ENCODE results near the gene POLR3K.
A peak's percentile ranks its signal among the peaks of the same experiment; 100 is the strongest.

POLR3K gene

DNA sequence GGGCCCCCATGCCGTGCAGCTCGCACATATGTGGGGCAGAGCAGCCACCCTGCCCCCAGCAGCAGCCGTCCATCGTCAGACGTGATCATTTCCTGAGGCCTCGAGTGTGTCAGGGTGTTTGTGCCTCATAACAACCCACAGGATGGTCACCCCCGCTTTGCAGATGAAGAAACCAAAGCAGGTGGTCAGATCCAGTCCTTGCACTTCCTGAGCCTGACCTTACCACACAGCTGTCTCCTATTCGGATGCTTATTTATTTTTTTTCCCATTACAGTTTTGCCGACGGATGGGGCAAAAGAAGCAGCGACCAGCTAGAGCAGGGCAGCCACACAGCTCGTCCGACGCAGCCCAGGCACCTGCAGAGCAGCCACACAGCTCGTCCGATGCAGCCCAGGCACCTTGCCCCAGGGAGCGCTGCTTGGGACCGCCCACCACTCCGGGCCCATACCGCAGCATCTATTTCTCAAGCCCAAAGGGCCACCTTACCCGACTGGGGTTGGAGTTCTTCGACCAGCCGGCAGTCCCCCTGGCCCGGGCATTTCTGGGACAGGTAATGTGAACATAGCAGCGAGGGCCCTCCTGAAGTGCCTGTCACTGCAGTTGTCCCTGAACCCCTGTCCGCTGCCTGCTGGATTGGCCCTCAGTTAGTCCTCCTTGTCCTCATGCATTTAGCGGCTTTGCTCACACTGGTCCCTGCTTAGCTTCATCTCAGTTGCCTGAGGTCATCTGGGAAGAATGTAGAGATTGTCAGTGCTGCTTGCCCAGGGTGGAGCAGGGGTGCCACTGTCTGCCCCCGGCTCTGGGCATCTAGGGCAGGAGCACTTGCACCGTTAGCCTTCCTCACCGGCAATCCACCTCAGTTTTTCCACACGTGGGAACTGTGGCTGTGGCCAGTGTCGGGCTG, 26.0 kb upstream of the POLR3K start:
- DNase-seq (ENCODE audit: low read depth in 2 of 3, low spot score in 1 of 3), result no peak

DNA sequence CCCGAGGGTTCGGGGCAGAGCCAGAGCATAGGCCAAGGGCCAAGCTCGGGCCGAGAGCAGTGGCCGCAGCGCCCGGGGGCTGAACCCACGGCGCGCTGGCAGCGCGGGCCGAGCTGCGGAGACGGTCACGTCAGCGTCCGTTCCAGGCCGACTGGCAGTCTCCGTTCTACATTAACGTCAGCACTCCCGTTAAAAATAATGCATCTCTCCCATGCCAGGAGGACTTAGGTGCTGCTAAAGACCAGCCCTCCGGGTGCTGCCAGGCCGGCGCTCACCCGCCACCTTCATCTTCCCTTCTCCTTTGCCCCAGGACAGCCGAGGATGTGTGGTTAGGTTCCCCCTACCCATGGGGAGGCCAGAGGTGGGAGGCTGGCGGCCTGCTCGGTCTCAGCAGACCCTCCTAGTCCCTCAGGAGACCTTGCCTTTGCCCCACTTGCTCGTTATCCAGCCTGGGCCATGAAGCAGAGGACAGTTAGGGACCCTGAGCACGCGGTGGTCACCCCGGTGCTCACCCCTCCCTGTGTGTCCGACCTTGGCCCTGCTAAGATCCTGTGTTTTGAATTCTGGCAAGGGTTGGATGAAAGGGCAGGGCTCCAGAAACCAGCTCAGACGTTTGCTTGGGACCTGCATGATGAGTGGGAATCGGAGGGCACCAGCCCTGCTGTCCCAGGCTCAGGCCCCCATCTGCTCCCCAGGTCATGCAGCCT, 25.2 kb upstream of the POLR3K start:
- DNase-seq (ENCODE audit: low read depth in 2 of 3, low spot score in 1 of 3), result no peak

DNA sequence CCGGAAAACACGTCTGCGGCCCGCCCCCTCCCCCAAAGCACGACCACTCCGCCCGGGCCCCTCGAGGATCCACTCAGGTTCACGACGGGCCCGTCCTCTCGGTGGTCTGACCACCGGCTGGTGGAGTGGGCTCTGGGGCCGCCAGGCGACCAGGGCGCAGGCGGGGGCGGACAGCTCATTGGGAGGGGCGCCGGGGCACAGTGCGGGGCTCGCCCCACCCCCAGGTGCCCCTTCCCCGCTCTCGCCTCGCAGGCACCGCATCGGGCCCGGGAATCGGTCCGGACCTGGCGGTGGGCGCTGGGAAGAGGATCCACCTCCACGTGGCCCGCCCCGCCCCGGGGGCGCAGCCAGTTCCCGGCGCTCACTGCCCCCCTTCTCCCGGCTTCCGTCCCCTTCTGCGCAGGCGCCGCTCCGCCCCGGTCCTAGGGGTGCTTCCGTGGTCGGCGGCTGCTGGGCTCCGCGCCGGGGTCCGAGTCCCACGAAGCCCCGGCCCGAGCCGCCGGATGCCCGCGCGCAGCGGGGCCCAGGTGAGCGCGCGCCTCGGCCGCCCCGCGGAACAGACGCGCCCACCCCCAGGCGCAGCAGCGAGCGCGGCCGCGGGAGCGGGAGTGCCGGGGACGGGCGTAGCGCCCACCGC, 24.5 kb upstream of the POLR3K start, which contains the start of gene MPG:
TSS of gene MPG (plus strand) at position 419 of the 637 bp plus-strand sequence. CDS start at position 504, 85 bp downstream.
- peak; percentile 62 to 78 (median 68) for DNase-seq (ENCODE audit: low read depth in 2 of 3, low spot score in 1 of 3)

DNA sequence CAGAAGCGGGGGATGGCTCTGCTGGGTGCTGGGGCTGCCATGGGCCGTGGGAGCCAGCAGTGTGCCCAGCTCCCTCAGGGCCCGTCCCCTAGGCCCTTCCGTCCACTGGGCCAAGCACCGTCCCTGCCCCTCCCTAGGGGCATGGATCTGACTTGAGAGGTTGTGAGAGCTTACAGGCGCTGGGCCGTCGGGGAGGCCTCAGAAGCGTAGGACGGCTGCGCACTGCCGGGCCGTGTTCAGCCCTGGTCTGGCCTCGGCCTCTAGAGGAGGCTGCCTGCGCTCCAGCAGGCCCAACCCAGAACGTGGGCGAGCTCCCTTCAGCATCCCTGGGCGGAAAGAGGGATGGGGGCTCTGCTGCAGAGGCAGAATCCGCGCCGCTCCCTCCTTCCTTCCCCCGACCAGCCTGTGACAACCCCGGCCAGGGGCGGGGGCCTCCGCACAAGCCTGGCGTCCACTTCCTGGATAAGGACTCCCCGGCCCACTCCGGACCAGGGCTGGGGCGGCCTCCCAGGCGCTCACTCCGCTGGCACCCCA, 23.9 kb upstream of the POLR3K start:
- DNase-seq (ENCODE audit: low read depth in 2 of 3, low spot score in 1 of 3), result peak in 2 of 3 donors; percentile 28 to 35

DNA sequence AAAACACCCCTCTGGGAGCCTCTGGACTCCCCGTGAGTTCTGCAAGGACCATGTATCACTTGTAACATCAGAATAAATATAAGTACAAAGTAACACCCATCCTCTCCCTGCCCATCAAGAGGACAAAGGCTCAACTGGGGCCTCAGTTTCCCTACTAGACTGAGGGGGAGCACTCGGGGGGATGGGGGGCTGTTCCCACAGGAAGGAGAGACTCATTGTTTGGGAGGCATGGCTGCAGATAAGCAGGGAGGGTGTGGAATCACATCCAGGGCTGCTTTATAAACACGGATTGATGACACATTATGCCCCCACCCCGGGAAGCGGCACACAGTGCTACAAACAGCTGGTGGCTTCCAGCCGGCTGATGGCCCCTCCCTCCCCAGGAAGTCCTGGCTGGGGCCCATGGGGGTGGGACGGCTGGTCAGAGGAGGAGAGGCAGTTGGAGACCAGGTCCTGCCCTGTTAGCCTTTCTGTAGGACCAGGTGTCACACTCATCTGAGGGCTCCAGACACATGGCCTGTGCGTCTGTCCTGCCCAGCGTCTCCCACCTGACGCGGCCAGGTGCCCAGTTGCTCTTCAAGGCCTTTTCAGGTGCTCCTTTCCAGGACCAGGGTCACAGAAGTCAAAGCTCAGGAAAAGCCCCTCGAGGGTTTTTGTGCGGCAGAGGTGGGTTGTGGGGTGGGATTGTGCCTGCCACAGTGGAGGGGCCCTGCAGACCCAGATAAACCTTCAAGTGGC, 23.3 kb upstream of the POLR3K start:
- DNase-seq (ENCODE audit: low read depth in 2 of 3, low spot score in 1 of 3), result no peak

DNA sequence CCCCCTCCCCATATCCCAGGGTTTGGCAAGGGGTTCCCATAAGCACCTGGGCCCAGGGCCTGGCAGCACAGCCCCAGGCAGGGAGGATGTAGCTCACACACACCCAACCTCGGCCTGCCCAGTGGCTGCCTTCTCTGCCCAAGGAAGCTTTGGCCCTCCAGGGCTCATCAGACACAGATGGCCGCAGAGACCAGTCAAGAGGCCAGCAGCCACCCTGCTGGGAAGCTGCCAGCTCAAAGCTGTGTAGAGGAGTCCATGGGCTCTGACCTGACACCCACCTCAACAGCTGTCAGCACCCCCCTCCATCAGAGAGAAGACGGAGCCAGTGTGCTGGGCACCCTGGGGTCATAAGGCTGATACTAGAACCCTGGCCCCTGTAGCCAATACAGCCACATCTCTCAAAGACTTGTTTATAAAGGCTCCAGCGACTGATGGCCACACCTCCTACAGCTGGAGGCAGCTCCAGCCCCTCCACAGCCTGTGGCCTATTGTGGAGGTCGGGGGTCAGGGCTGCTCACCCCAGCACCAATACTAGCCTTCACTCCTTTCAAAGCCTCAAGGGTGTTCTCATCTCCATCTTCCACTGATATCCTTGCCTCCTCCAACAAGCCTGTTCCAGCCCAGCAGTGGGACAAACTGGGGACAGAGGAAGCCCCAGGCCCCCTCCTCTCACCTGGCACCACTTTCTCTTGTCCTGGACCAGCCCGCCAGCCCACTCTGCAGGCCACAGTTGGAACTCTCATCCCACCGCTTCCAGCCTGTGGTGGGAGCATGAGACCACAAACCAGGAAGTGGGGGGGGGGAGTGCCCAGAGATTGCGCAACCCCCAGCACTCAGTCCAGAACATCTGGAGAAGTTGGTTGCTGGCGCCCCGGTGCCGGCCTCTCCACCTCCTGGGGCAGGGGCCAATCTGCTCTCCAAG, 22.4 kb upstream of the POLR3K start:
- DNase-seq (ENCODE audit: low read depth in 2 of 3, low spot score in 1 of 3), result no peak

DNA sequence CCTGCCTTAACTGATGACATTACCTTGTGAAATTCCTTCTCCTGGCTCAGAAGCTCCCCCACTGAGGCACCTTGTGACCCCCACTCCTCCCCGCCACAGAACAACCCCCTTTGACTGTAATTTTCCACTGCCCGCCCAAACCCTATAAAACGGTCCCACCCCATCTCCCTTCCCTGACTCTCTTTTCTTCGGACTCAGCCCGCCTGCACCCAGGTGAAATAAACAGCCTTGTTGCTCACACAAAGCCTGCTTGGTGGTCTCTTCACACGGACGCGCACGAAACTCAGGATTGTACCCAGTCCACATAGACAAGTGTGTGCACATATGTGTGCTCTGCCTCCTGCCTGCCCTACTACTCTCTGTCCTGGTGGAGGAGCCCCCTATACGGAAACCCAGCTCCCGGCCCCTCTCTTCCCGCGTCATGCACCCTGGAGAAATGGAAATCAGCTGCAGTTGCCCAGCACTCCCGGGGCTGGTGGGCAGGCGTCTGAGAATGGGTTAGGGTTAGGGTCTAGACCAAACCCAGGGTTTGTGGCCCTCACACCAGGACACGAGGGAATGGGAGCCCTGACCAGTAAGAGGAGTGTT, 21.4 kb upstream of the POLR3K start:
- no peak for DNase-seq (ENCODE audit: low read depth in 2 of 3, low spot score in 1 of 3)

DNA sequence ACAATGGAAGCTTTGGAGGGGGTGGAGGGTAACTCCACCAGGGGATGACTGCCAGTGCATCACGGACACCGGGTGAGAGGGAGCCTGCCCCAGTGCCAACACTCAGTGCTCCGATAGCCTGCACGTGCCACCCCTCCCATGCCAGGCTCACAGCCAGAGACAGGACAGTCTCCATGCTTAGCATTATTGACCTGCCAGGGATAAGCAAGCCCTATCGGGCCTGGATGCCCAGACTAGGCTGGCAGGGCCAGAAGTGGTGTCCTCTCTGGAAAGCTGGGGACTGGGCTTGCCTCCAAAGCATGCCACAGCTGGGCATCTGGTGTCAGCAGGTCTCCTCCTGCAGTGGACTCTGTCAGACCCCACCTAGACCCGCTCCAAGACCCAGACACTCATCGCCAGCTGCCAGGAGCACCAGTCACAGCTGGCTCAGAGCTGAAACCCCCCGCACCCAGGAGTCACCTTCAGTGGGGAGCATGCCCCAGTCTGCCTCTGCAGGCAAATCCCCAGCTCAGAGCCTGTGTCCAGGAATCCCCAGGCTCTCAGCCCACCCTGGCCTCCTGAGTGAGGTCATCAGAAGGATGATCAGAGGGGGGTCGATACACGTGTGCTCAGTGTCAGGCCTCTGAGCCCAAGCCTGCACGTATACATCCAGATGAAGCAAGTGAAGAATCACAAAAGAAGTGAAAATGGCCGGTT, 20.8 kb upstream of the POLR3K start:
- DNase-seq (ENCODE audit: low read depth in 2 of 3, low spot score in 1 of 3), result no peak

DNA sequence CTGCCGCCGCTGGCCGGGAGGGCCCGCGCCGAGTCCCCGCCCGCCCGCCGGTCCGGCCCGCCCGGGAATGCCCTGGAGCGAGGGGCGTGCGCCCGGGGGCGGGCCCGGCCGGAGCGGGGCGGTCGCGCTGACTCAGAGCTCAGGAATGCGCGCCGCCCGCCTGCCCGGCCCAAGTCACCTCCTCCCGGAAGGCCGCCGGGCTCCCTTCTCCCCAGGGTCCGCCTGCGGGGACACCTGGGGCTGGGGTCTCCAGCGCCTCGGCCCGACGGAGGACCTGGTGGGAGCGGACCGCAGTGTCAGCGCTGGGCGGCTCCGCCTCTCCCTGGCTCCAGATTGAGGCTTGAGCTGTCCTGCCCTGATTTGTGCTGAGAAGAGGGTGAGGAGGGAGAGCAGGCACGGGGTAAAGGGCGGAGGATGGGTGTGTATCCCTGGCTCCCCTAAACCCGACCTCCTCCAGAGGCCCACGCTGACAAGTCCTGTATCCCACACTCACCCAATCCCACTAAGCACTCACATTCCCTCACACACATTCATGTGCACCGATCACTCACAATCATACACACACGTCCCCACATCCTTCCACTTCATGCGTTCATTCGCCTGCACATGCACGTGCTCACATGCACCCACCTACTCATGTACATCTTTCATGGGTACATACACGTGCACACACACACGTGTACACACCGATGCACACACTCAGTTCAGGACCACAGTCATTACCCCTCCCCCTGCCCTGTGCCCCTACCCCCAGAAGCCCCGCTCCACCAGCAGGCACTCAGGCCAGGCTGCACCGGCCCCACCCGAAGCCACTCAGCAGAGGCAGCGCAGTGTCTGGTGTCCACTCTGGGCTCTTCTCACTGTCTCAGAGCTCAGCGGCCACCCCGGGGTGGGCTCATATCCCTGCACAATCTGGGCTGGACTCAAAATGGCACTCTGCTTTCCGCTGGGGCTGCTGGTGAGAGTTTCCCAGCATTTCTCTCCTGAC, 19.4 kb upstream of the POLR3K start, which contains the start of gene RHBDF1:
TSS of gene RHBDF1 (minus strand) at position 71 of the 988 bp plus-strand sequence. CDS start 7,616 bp downstream, outside the sequence.
- DNase-seq (ENCODE audit: low read depth in 2 of 3, low spot score in 1 of 3), result no peak

DNA sequence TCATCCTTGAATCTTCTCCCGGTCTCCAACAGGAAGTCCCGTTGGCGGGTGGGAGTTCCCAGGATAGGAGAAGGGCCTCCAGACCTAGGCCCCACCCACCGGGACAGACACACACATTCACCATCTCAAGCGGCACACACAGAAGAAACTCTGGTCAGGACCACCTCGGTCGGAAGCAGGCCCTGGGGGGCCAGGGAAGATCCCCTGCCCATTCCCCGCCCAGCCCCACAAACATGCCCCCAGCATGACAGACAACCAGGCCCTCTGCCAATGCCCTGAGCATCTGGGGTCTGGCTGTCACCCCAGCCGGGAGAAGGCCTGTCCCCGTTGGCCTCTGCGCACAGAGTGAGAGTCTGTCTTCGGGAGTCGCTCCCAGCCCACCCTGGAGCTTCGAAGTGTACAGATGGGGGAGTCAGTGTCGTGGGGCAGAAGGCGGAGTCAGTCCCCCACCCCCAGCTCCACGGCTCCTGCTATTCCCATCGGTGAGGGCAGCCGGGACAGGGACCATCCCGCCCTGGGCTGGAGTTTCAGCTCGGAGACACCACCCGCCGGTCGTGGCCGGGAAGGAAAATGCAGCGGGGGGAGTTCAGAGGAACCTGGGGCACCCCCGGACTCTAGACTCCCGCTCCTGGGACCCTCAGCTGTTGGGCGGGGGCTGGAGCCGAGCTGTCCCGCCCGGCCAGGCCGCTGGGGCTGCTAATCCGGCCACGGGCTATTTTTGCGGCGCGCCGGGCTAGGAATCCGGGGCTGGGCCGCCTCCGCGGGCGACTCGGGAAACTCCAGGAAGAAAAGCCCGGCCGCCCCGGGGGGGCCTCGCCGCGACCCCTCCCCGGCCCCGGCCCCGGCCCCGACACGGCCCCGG, 18.4 kb upstream of the POLR3K start:
- DNase-seq (ENCODE audit: low read depth in 2 of 3, low spot score in 1 of 3), result no peak

DNA sequence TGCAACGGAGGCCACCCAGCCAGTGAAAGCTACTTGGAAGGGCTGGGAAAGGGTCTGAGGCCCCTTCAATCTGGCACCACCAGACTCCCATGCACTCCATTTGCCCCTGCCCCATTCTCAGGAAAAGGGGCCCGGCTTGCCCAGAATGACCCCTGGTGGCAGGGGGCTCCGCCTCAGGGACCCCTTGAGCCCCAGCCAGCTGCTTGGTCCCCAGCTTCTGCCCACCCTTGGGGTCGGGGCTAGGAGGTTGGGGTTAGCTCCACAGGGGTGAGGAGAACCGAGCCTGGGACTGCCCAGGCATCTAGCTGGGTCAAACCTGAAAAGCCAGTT, 17.8 kb upstream of the POLR3K start:
- no peak for DNase-seq (ENCODE audit: low read depth in 2 of 3, low spot score in 1 of 3)

DNA sequence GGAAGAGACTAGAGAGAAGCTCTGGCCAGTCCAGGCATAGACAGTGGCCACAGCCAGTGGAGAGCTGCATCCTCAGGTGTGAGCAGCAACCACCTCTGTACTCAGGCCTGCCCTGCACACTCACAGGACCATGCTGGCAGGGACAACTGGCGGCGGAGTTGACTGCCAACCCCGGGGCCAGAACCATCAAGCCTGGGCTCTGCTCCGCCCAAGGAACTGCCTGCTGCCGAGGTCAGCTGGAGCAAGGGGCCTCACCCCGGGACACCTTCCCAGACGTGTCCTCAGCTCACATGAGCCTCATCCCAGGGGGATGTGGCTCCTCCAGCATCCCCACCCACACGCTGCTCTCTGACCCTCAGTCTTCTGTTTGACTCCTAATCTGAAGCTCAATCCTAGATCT, 15.8 kb upstream of the POLR3K start:
- DNase-seq (ENCODE audit: low read depth in 2 of 3, low spot score in 1 of 3), result no peak

DNA sequence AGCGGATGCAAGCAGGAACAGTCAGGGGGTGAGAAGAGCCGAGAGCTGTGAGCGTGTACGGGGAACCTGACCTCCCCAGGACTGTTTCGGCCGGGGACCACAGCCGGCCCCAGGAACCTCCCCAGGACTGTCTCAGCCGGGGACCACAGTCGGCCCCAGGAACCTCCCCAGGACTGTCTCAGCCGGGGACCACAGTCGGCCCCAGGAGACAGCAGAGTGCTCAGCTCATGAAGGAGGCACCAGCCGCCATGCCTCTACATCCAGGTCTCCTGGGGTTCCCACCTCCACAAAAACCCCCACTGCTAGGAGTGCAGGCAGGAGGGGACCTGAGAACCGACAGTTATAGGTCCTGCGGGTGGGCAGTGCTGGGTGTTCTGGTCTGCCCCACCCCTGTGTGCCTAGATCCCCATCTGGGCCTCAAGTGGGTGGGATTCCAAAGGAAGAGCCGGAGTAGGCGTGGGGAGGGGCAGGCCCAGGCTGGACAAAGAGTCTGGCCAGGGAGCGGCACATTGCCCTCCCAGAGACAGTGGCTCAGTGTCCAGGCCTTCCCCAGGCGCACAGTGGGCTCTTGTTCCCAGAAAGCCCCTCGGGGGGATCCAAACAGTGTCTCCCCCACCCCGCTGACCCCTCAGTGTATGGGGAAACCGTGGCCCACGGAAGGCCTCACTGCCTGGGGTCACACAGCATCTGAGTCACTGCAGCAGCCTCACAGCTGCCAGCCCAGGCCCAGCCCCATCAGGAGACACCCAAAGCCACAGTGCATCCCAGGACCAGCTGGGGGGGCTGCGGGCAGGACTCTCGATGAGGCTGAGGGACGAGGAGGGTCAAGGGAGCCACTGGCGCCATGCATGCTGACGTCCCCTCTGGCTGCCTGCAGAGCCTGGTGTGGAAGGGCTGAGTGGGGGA, 14.7 kb upstream of the POLR3K start:
- DNase-seq (ENCODE audit: low read depth in 2 of 3, low spot score in 1 of 3), result no peak

DNA sequence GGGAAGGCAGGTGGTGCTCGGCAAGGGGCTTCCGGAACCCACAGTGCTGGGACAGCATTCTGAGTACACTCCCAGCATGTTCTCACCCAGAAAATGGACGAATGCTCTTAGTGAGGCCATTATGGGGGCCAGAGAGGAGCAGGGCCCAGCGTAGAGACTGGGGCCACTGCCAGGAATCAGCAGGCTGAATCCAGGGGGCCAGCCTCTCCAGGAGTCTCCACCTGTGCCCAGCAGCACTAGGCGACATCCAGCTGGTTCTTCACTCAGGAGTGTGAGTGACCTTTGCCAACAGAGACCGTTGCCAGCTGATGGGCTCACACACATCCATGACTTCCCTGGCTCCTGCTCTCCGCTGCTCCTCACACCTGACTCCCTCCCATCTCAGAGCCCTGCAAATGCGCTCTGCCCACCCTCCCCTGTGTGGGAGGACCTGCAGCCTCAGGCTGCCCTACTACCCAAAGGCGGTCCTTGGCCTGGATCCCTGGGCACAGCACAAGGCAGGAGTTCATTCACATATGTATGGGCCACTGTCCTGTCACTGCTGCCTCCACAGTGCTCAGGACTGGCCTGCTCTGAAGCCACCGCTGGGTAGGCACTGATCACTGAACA, 13.9 kb upstream of the POLR3K start:
- no peak for DNase-seq (ENCODE audit: low read depth in 2 of 3, low spot score in 1 of 3)

All from stimulated activated CD4-positive, alpha-beta T cell treated with anti-CD3 and anti-CD28 coated beads, Interleukin-12 subunit alpha, Interleukin-12 subunit beta, amount 100 ng/mL, for 48 hours (primary cell).